K562 (cell line): ENCODE measurements around the gene GCDH. TPM values are rescaled to one million over a fixed set of nuclear protein-coding genes. Genes with fewer than 3 reads are reported as not detected.

ENCODE experiments used
- BCL6 ChIP-seq: fragments of 250-450 bp; sonication (Bioruptor Pico); IDR thresholded peaks from 2 replicates; pipeline ENCODE4 v1.4.0; 2020
- CBX8 ChIP-seq: fragments of 200-600 bp; sonication (generic); IDR thresholded peaks from 2 replicates; pipeline ENCODE4 v1.6.1; 2012; ENCODE audit warnings: borderline replicate concordance, mixed run types, low read depth, mild to moderate bottlenecking, moderate library complexity, mixed read lengths, low read length, control low read depth, inconsistent platforms; ENCODE audit not compliant: poor library complexity, severe bottlenecking; ENCODE audit errors: extremely low read depth
- CHCHD3 ChIP-seq: fragments of 250-450 bp; sonication (Bioruptor Pico); IDR thresholded peaks from 2 replicates; pipeline ENCODE4 v2.1.2; 2022; ENCODE audit warnings: mild to moderate bottlenecking
- DEAF1 ChIP-seq: fragments of 450-650 bp; formaldehyde crosslinking; IDR thresholded peaks from 2 replicates; pipeline ENCODE4 v1.4.0; 2020; ENCODE audit warnings: mild to moderate bottlenecking, moderate library complexity
- EP400 ChIP-seq: fragments of 450-650 bp; IDR thresholded peaks from 2 replicates; pipeline ENCODE4 v1.6.1; 2017; ENCODE audit warnings: antibody characterized with exemption, mild to moderate bottlenecking, moderate library complexity
- ERF ChIP-seq: fragments of 450-650 bp; formaldehyde crosslinking; IDR thresholded peaks from 2 replicates; pipeline ENCODE4 v1.4.0; 2020; ENCODE audit warnings: mild to moderate bottlenecking, mixed read lengths
- ESRRB ChIP-seq: fragments of 250-450 bp; sonication (Bioruptor Pico); IDR thresholded peaks from 2 replicates; pipeline ENCODE4 v1.5.0; 2020; ENCODE audit warnings: mild to moderate bottlenecking, moderate library complexity, borderline replicate concordance
- FOXK2 ChIP-seq, 2 experiments: fragments of 450-650 bp; IDR thresholded peaks in 1 of 2; conservative IDR thresholded peaks in 1 of 2; 2 replicates each; pipeline ENCODE4 v1.6.1; 2016; ENCODE audit warnings: low read depth in 2 of 2, mild to moderate bottlenecking in 1 of 2
- ILK ChIP-seq: fragments of 450-650 bp; IDR thresholded peaks from 2 replicates; pipeline ENCODE4 v1.6.1; 2016; ENCODE audit warnings: missing genetic modification characterization, low read depth, mild to moderate bottlenecking, missing compliant biosample characterization, moderate library complexity, borderline replicate concordance
- KLF16 ChIP-seq: IDR thresholded peaks from 2 replicates; pipeline ENCODE4 v1.6.1; 2016; ENCODE audit warnings: antibody characterized with exemption
- MECOM ChIP-seq: fragments of 250-450 bp; sonication (Bioruptor Pico); IDR thresholded peaks from 2 replicates; pipeline ENCODE4 v1.8.0; 2022; ENCODE audit warnings: inconsistent platforms
- MEF2D ChIP-seq: conservative IDR thresholded peaks from 2 replicates; pipeline ENCODE4 v1.6.1; 2016; ENCODE audit warnings: low read depth, missing genetic modification characterization, missing compliant biosample characterization
- MTF1 ChIP-seq: fragments of 250-450 bp; sonication (Bioruptor Pico); IDR thresholded peaks from 2 replicates; pipeline ENCODE4 v1.9.0; 2021; ENCODE audit warnings: moderate library complexity, mild to moderate bottlenecking, inconsistent platforms, borderline replicate concordance
- PYGO2 ChIP-seq: fragments of 450-650 bp; IDR thresholded peaks from 2 replicates; pipeline ENCODE4 v1.6.1; 2016; ENCODE audit warnings: mild to moderate bottlenecking, missing genetic modification characterization, moderate library complexity, missing compliant biosample characterization
- RREB1 ChIP-seq: fragments of 250-450 bp; sonication (Bioruptor Pico); IDR thresholded peaks from 2 replicates; pipeline ENCODE4 v1.4.0; 2020
- SAP30 ChIP-seq: fragments of 200-600 bp; sonication (generic); IDR thresholded peaks from 2 replicates; pipeline ENCODE4 v1.6.1; 2012; ENCODE audit warnings: borderline replicate concordance, low read depth, mild to moderate bottlenecking, moderate library complexity, low read length, control low read depth, inconsistent platforms; ENCODE audit not compliant: insufficient read depth, poor library complexity, severe bottlenecking
- SNRNP70 ChIP-seq: fragments of 200-400 bp; formaldehyde crosslinking; optimal IDR thresholded peaks from 2 replicates; pipeline ENCODE3; 2017; ENCODE audit warnings: low read depth, low read length
- SP1 ChIP-seq: sonication (generic); formaldehyde crosslinking; IDR thresholded peaks from 2 replicates; pipeline ENCODE4 v1.8.1; 2022; ENCODE audit warnings: mild to moderate bottlenecking, missing genetic modification reagents
- TSC22D4 ChIP-seq: fragments of 450-650 bp; IDR thresholded peaks from 2 replicates; pipeline ENCODE4 v1.6.1; 2016; ENCODE audit warnings: missing genetic modification characterization, missing biosample characterization, control low read depth
- ZNF121 ChIP-seq: sonication (generic); formaldehyde crosslinking; conservative IDR thresholded peaks from 2 replicates; pipeline ENCODE4 v1.8.0; 2022; ENCODE audit warnings: missing genetic modification reagents
- ZNF133 ChIP-seq: fragments of 250-450 bp; sonication (Bioruptor Pico); IDR thresholded peaks from 2 replicates; pipeline ENCODE4 v1.4.0; 2020; ENCODE audit warnings: mild to moderate bottlenecking
- ZNF551 ChIP-seq: fragments of 250-450 bp; sonication (Bioruptor Pico); IDR thresholded peaks from 2 replicates; pipeline ENCODE4 v1.5.0; 2021; ENCODE audit warnings: mild to moderate bottlenecking, moderate library complexity
- ZNF79 ChIP-seq: fragments of 250-450 bp; sonication (Bioruptor Pico); IDR thresholded peaks from 2 replicates; pipeline ENCODE4 v1.4.0; 2020; ENCODE audit warnings: low read depth, mild to moderate bottlenecking, moderate library complexity
- ZSCAN29 ChIP-seq: fragments of 450-650 bp; IDR thresholded peaks from 2 replicates; pipeline ENCODE4 v1.6.1; 2017
- polyA plus RNA-seq, 8 experiments: library from polyadenylated mRNA; depleted of rRNA in 4 of 8; stranded (reverse) in 5 of 8; unstranded in 3 of 8; fragments of >200 nt; fragmentation: Nextera tagmentation in 2 of 8; fragmentation: Illumina TruSeq in 1 of 8; extraction: Ambion mirVana in 2 of 8; extraction: Trizol in 1 of 8; gene quantifications; 2 replicates each; pipeline versions ENCODE4 v1.2.1 to v1.2.3, GENCODE V29; 2011 to 2014; ENCODE audit warnings: inconsistent platforms in 1 of 8, missing spikeins in 1 of 8
- total RNA-seq, 7 experiments: library from RNA; depleted of rRNA in 6 of 7; stranded (reverse); fragments of >200 nt in 6 of 7; fragmentation: Illumina TruSeq in 2 of 7; extraction: Trizol in 2 of 7; gene quantifications; 2 replicates each; pipeline versions ENCODE4 v1.2.1 to v1.2.3, GENCODE V29; 2011 to 2021; ENCODE audit warnings: low replicate concordance in 1 of 7

GCDH gene
- total and polyA plus RNA-seq, 9 of the 15 experiments (the other 6 are each of a cell fraction or from before 2014, with no cell fraction given): 2.9 to 50.8 (median 19.1) TPM

- TF ChIP-seq FOXK2 (conservative IDR thresholded peaks at IDR 0.05 in 1 of 2, IDR thresholded peaks at IDR 0.05 in 1 of 2; ENCODE audit: low read depth in 2 of 2) (no peak), BCL6 (CRISPR knock-in tag) (no peak), CBX8 (no peak), SAP30 (no peak), KLF16 (no peak), ZNF133 (no peak), DEAF1 (CRISPR knock-in tag) (no peak), TSC22D4 (tag) (no peak), MTF1 (CRISPR knock-in tag) (peak; percentile 82), SP1 (CRISPR knock-in tag) (no peak), ESRRB (CRISPR knock-in tag) (no peak), RREB1 (0 out of 2 replicates have a peak, but pooled peaks have one; percentile 21), ZNF121 (CRISPR knock-in tag) (peak; percentile 86), ZNF551 (CRISPR knock-in tag) (no peak), ERF (CRISPR knock-in tag) (peak; percentile 85; the same call in 1 of the 2 replicates), PYGO2 (peak; percentile 80), ILK (peak; percentile 62), ZSCAN29 (no peak), MEF2D (tag) (peak; percentile 82), MECOM (peak; percentile 88), ZNF79 (CRISPR knock-in tag) (peak; percentile 58; the same call in 1 of the 2 replicates), SNRNP70 (no peak), CHCHD3 (CRISPR knock-in tag) (no peak), EP400 (no peak)
Observed at GRCh38 chr19:12882589-12882988, 8.4 kb upstream of the GCDH start (continued).
